ENCODE data around the gene CLCN2. TPM values are rescaled to one million over a fixed set of nuclear protein-coding genes. Genes with fewer than 3 reads are reported as not detected.

Gene CLCN2
- polyA plus RNA-seq, 1 donor from 2014 or later: 13.4 TPM

- TF ChIP-seq CTCF (IDR thresholded peaks at IDR 0.05; ENCODE audit: poor library complexity, severe bottlenecking) (no peak), SMC3 (conservative IDR thresholded peaks at IDR 0.05; ENCODE audit: poor library complexity) (no peak), TAF1 (IDR thresholded peaks at IDR 0.05; ENCODE audit: low read depth) (no peak), EP300 (conservative IDR thresholded peaks at IDR 0.05; ENCODE audit: poor library complexity, severe bottlenecking) (no peak), POLR2AphosphoS5 (IDR thresholded peaks at IDR 0.05) (no peak), REST (IDR thresholded peaks at IDR 0.05; ENCODE audit: borderline replicate concordance) (no peak), EZH2 (IDR thresholded peaks at IDR 0.05; ENCODE audit: borderline replicate concordance, insufficient read depth, low read length, poor library complexity, severe bottlenecking) (no peak), RAD21 (conservative IDR thresholded peaks at IDR 0.05) (no peak), MXI1 (conservative IDR thresholded peaks at IDR 0.05; ENCODE audit: poor library complexity, severe bottlenecking) (no peak)
- H3K27me3 ChIP-seq (ENCODE audit: insufficient read depth, low read depth, low read length): no peaks in the 10 kb centered on the region
- H3K4me3 ChIP-seq (ENCODE audit: low read length): peak overlapping the region; percentile 87
- H3K9me3 ChIP-seq (ENCODE audit: low read length): no peaks in the 10 kb centered on the region
- H3K4me2 ChIP-seq (ENCODE audit: low read length): peak overlapping the region; percentile 89
- H3K9me2 ChIP-seq (ENCODE audit: insufficient read depth, low read length): no peaks in the 10 kb centered on the region
- H3K36me3 ChIP-seq (ENCODE audit: insufficient read depth, low read length): no peaks in the 10 kb centered on the region
- H4K20me1 ChIP-seq (ENCODE audit: insufficient read depth): no peaks in the 10 kb centered on the region
- H3K27ac ChIP-seq (ENCODE audit: low read length): peak overlapping the region; percentile 62
- H3K79me2 ChIP-seq (replicated peaks; ENCODE audit: insufficient read depth, low read length): peaks cover 35% of the 10 kb centered on the region
- H3F3A ChIP-seq (ENCODE audit: insufficient read depth, low read length, poor library complexity, severe bottlenecking): no peaks in the 10 kb centered on the region
- H3K9ac ChIP-seq (ENCODE audit: low read length): peak overlapping the region; percentile 81
- no peak overlapping the region for H2AFZ ChIP-seq (ENCODE audit: low read depth, low read length)
Measured at GRCh38 chr3:184315543-184315867, 45.9 kb downstream of the CLCN2 start.

GRCh38 chr3:184314700-184315542 is 46.5 kb downstream of the CLCN2 start:
- Histone ChIP-seq H3K9me3 (ENCODE audit: low read length) (no peaks in the 10 kb centered on the region), H3K4me2 (ENCODE audit: low read length) (peak overlapping the region; percentile 89), H3K79me2 (replicated peaks; ENCODE audit: insufficient read depth, low read length) (peaks cover 35% of the 10 kb centered on the region), H3K27ac (ENCODE audit: low read length) (peak overlapping the region; percentile 62), H3K27me3 (ENCODE audit: insufficient read depth, low read depth, low read length) (no peaks in the 10 kb centered on the region), H3K4me3 (ENCODE audit: low read length) (peak overlapping the region; percentile 87), H2AFZ (ENCODE audit: low read depth, low read length) (no peak overlapping the region), H3K36me3 (ENCODE audit: insufficient read depth, low read length) (no peaks in the 10 kb centered on the region), H3F3A (ENCODE audit: insufficient read depth, low read length, poor library complexity, severe bottlenecking) (no peaks in the 10 kb centered on the region), H4K20me1 (ENCODE audit: insufficient read depth) (no peaks in the 10 kb centered on the region), H3K9ac (ENCODE audit: low read length) (peak overlapping the region; percentile 81), H3K9me2 (ENCODE audit: insufficient read depth, low read length) (no peaks in the 10 kb centered on the region)
- TF ChIP-seq MXI1 (conservative IDR thresholded peaks at IDR 0.05; ENCODE audit: poor library complexity, severe bottlenecking) (peak; percentile 68), REST (IDR thresholded peaks at IDR 0.05; ENCODE audit: borderline replicate concordance) (peak; percentile 25), EZH2 (IDR thresholded peaks at IDR 0.05; ENCODE audit: borderline replicate concordance, insufficient read depth, low read length, poor library complexity, severe bottlenecking) (no peak)
